HG02763 (cell line): Measurements from ENCODE around the gene GIMAP2.
"Not testable (repeated sequence)": the region's sequence is repeated elsewhere in the genome, so short reads cannot be mapped to it uniquely, and the experiment has no call there.

Source experiments
- ATAC-seq: cut with Tn5 transposase; IDR thresholded peaks from one replicate; pipeline ENCODE4 v1.9.1; 2021; ENCODE audit warnings: mild to moderate bottlenecking, moderate library complexity; ENCODE audit not compliant: unreplicated experiment

The GIMAP2 gene

GRCh38 chr7:150685219-150686029 is at the start of gene GIMAP2:
GIMAP2 (plus strand) TSS chr7:150685706; CDS start chr7:150687060, 1,354 bp downstream.
- ATAC-seq = peak; percentile 88

DNA sequence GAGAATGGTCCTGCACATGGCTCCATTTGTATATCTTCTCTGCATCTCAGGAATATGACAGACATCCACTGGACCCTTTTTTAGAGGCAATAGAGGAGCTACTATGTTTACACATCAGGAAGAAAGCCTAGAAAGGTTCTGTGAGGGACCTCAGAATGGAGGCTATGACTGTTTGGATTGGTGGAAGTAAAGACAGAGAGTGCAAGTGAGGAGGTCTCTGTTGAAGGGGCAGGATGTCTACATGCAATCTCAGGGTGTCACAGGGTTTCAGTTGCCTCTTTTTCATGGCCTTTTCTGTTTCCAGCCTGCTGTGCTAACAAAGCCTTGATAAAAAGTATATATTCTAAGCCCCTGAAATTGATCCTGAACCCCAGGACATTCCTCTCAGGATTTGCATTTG is 43.7 kb upstream of the GIMAP2 start:
- ATAC-seq = no peak

DNA sequence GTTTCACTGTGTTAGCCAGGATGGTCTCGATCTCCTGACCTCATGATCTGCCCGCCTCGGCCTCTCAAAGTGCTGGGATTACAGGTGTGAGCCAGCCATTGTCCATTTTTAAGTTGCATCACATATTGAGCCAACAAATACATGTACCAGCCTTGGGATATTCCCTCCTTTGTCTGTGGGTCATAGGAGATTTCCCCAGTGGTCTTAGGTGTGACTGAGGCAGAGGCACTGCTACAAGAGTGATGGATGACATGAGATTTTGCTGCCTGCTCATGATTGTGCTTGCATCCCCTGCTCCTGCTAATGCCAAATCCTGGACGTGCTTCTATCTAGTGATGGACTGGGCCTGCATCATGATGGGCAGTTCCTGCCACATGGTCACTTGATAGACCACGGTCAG is 42.6 kb upstream of the GIMAP2 start:
- ATAC-seq = no peak

DNA sequence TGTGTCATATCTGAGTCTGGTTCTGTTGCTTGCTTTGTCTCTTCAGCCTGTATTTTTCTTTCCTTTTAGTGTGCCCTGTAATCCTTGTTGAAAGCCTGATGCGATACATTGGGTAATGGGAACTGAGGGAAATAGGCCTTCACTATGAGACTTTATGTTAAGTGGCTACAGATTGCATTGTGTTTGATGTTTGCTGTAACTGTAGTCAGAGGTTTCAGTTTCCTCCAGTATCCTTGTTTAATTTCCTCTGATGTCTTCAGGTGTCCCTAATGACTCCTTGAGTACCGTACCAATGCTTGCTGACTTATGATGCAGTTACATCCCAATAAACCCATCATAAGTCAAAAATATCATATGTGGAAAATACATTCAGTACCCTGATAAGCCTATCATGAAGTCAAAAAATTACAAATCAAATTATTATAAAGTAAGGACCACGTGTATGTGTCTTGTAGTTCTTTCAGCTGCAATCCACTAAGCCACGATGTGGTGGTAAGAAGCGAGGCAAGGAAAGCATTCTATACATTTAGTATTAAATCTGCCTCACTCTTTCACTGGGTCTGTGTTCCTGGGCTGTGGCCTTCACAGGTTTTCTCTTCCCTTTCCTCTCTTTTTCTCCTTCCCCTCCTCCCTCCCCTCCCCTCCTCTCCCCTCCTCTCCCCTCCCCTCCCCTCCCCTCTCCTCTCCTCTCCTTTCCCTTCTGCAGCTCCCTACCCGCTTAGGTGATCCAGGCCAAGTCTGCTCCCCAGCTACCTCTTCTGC is 40.1 kb upstream of the GIMAP2 start:
- ATAC-seq = no peak

GRCh38 chr7:150648353-150649079 is 37.0 kb upstream of the GIMAP2 start:
- no peak for ATAC-seq

DNA sequence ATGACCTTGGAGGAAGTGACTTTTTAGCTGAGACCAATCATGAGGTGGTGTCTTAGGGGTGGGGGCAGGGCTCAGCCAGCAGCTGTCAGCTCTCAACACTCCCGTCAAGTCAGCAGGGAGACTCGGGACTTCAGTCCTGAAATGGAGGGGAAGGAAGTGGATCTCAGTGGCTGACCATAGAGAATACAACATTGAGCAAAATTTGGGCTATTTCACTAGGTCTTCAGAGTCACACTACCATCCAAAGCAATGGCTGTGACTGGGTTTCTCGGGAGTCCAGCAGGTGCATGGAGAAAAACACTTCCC is 36.5 kb upstream of the GIMAP2 start:
- no peak for ATAC-seq

- ATAC-seq = no peak
Observed at GRCh38 chr7:150654692-150655091, 30.8 kb upstream of the GIMAP2 start.

DNA sequence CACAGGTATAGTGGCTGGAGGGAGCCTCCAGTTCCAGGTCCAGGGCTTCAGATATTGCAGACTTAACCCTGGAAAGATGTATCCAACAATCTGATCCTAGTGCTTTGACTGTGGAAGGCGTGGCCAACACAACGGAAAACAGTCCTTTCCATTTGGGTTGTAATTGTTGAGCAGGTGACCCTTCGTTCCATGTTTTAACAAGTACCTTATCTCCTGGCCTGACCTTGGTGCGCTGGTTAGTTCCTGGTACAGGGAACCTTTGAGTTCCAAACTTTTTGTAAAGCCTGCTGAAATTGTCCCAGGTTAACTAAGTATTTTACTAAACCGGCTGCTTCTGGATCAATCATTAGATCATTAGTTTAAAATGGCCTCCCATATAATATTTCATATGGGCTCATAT is 29.5 kb upstream of the GIMAP2 start:
- ATAC-seq = no peak

DNA sequence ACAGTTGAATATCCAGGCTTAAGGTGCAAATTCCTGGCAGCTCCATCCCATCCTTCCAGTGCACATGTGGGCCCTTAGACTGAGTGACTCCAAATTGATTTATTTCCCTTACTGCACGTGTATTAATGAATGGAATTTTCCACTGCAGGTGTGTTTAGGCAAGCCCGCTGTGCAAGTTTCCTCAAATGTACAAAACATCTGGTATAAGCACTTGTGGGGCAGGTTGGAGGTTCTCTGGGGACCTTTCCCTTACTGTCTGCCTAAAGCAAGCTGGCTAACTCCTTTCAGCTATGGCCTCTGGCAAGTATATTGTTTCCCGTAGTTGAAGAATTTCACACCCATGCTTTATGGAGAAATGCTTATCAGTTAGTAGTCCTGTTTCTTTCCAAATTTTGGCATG is 28.0 kb upstream of the GIMAP2 start:
- ATAC-seq = no peak

DNA sequence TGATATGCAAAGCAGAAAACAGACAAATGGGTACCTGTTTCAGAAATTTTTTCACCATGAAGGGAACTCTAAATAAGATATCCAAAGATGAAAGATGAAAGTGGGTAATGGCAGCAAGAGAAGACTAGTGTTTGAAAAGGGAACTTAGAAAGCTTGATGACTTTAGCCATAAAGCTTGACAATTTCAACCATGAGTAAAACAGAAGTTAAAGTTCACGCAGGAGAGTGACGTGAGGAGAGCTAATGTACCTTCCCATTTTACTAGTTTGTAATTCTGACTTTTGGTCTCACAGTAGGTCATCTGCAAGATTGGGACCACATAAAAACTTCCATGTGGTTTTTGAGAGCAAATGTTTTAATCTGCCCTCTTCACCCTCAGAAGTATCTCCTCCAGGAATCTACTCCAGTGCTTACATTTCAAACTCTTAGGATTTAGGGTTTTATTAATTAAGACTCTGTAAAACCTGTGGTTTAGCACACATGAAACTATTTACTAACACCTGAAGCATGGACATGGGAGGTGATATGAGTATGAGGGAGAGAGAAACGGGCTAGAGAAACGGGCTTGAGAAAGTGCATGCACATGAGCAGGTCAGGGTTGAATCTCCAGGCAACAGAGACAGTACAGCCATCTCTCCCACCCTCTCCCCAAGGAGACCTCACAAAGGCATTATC is 24.4 kb upstream of the GIMAP2 start:
- no peak for ATAC-seq

DNA sequence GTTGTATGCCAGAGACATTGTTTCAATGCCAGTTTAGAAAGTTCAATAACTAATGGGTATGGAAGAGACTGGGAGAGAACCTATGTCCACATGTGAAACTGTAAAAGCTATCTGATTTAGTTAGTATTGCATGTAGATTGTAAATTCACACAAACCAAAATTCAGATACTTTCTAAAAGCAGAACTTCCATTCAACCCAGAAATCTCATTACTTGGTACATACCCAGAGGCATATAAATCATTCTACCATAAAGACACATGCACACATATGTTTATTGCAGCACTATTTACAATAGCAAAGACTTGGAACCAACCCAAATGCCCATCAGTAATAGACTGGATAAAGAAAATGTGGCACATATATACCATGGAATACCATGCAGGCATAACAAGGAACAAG is 22.7 kb upstream of the GIMAP2 start:
- not testable (repeated sequence) for ATAC-seq

DNA sequence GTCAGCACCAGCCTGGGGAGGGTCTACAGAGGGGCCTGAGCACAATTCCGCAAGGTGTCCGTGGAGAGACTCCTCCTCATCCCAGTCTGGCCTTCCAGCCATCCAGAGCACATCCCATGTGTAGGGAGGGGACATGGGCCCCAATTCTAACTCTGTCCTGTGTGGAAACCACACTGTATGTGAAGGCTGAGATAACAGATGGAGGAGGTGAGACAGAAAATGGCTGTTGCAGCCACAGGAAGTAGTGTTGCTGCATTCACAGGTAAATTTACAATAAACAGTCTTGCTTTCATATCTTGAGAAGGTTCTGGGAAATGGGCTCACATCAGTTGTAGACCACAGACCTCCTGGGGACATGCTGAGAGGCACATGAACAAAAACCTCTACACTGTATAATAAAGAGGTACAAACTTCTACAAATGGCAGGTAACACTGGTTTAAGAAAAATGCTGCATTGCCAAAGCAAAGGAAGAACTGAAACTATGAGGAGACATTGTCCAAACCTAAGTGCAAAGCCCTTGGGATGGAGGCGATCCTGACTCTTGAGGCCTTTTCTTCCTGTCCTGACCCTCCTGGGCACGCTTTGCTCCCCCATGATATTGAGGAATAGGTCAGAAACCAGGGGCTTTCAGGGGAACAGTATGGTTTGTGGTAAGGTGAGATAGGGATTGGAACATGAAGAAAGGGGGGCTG is 21.6 kb upstream of the GIMAP2 start:
- no peak for ATAC-seq

DNA sequence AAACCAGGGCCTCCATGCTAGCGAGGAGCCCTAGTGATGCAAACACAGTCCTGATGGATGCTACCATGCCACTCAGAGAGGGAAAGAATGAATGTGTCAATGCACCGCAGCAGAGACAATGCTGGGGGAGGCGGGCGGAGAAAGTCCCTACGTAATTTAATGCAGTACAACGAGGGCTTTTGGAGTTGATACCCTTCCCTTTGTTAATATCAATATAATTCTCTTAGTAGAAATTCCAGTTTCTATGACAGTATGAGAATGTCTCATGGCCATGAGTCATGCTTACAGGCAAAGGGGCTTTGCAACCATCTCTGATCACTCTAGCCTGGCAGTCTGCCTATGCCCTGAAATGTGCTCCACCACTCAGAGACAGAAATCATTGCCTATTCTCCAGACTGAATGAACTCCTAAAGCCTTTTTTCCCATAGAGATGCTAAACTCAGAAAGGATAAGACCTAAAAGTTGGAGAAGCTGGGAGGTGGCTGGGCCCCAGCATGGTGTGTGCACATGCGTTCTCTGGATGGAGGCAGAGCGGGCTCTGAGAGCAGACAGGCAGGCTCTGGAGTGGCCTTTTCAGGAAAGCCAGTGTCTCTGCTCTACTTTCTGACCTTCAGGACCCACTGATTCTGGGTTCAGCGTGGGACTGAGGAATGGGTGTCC is 20.3 kb upstream of the GIMAP2 start:
- no peak for ATAC-seq

- no peak for ATAC-seq
Observed at GRCh38 chr7:150665896-150666295, 19.6 kb upstream of the GIMAP2 start.

DNA sequence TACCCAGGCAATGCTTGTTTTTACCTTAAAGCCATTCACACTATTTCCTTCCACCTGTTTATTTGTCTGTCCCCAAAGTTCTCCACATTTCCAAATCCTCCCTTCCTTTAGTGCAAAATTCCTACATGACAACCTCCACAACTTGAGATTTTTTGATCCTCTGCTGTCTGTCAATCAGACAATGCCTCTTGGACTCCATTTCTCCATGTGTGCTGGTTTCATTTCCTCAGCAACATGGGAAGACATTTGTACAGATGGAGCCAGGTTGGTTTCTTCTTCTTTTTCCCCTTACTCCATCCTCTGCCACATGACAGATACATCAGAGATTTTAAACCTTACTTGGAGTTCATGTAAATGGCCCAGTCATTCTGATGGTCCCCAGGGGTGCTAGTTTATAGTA is 19.1 kb upstream of the GIMAP2 start:
- no peak for ATAC-seq

- ATAC-seq = peak; percentile 62
Observed at GRCh38 chr7:150668472-150668911, 17.0 kb upstream of the GIMAP2 start.

DNA sequence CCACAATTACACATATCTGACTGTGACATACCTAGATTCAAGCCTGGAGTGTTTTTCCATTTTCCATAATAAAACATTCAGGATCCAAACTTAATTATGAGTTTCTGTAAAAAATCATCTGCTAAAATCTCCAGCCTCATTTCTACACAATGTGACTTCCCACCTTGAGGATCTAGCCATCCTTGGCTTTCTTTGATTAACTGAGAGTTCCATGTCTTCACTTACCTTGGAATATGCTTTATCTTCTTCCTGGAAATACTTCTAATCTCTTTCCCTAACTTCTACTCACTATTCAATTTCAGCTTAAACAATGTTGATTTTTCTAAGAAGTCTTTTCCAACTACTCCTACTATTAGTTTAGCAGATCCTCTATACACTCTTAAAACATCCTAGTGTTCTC is 16.5 kb upstream of the GIMAP2 start:
- ATAC-seq = no peak

GRCh38 chr7:150671798-150672585 is 13.5 kb upstream of the GIMAP2 start:
- ATAC-seq = not testable (repeated sequence)

DNA sequence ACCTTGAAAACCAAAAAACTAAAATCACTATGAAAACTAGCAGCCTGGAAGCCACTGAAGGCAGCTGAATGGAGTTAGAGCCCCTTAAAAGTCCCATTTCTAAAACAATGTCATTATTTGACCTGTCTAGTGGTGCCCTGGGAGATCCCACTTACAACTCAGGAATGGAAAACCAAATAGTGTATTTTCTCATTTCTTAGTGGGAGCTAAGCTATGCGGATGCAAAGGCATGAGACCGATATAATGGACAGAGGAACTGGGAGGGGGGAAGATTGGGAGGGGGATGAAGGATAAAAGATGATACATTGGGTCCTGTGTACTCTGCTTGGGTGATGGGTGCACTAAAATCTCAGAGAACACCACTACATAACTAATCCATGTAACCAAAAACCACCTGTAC is 9.8 kb upstream of the GIMAP2 start:
- no peak for ATAC-seq
